GM19193 (cell line): ENCODE measurements around the gene NQO2.

Experiments
- POLR2A ChIP-seq: IDR thresholded peaks from 4 replicates; pipeline ENCODE4 v1.6.1; 2011; ENCODE audit not compliant: insufficient read depth, insufficient read length; ENCODE audit errors: extremely low read depth

The NQO2 gene

DNA sequence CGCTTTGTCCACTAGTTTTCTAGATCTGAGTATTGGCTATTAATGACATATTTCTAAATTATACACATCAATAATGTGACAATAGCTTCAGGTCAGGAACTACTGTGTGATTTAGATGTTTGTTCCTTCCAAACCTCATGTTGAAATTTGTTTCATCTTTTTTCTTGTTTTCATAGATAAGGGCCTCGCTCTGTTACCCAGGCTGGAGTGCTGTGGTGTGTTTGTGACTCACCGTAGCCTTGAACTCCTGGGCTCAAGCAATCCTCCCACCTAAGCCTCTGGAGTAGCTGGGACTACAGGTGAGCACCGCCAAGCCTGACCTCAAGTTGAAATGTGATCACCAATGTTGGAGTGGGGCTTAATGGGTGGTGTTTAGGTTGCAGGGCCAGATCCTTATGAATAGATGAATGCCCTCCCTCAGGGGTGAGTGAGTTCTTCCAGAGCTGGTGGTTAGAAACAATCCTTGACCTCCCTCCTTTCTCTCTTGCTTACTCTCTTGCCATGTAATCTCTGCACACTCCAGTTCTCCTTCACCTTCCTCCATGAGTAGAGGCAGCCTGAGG is 5.9 kb upstream of the NQO2 start:
- no peak for TF ChIP-seq POLR2A

GRCh38 chr6:2998998-2999617 is 586 bp upstream of the NQO2 start:
- TF ChIP-seq POLR2A, result no peak

GRCh38 chr6:3001146-3001772 is 1.6 kb downstream of the NQO2 start:
- no peak for TF ChIP-seq POLR2A

GRCh38 chr6:3001773-3002293 is 2.1 kb downstream of the NQO2 start:
- TF ChIP-seq POLR2A, result no peak

DNA sequence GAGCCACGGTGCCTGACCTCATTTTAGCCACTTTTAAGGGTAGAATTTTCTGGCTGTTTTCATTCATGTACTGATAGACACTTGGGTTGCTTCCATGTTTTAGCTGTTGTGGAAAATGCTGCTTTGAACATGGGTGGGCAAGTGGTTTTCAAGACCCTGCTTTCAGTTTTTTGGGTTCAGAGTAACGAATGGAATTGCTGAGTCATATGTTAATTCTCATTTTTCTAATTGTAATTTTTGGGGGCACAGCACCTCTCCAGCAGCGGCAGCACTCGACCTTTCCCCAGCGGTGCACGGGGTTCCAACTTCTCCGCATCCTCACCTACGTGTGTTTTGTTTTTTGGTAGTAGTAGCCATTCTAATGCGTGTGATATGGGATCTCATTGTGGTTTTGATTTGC is 5.4 kb downstream of the NQO2 start:
- TF ChIP-seq POLR2A, result no peak

GRCh38 chr6:3005874-3006273 is 6.2 kb downstream of the NQO2 start:
- TF ChIP-seq POLR2A, result no peak

DNA sequence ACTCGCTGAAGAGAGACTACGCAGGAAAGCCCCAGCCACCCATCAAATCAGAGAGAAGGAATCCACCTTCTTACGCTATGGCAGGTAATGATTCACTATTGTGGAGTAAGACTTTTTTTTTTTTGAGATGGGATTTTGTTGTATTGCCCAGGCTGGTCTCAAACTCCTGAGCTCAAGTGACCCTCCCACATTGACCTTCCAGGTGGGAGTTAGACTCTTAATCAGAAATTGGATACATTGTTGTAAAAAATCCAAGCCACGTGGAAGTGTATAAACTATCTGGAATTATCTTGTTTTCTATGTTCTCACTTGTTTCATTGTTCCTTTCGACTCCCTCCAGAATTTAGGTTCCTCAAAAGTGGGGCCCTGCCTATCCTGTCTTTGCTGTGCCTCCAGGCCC is 6.8 kb downstream of the NQO2 start:
- TF ChIP-seq POLR2A, result no peak

DNA sequence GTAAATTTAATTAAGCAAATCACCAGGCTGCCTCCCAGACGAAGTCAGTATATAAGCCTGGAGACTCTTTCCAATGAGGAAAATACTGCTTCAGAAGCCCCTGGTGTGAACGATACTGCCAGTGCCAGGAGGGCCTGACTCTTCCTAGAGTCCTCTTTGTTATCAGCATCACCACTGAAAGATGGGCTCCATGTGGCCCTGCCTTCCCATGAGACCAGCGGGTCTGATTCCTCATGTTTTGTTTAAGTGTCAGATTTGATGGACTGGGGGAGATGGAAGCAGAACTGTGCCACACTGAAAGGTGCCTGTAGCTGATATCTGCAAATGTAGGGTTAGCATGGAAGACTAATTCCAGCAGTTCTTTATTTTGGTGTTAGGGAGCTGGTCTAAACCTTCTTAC is 7.9 kb downstream of the NQO2 start:
- TF ChIP-seq POLR2A, result no peak

DNA sequence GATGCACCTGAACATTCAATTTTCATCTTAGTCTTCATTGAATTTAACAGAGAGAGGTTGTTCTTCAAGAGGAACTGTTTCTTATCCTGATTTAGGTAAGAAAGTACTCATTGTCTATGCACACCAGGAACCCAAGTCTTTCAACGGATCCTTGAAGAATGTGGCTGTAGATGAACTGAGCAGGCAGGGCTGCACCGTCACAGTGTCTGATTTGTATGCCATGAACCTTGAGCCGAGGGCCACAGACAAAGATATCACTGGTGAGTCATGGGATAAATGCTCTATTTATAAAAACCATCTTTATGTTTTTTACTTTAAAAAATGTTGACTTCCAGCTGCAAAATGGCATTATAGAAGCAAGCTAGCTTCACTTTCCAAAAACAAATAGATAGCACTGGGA is 10.2 kb downstream of the NQO2 start:
- TF ChIP-seq POLR2A, result no peak

- no peak for TF ChIP-seq POLR2A
These were observed 11.5 kb downstream of the NQO2 start for GRCh38 chr6:3011158-3011557.

DNA sequence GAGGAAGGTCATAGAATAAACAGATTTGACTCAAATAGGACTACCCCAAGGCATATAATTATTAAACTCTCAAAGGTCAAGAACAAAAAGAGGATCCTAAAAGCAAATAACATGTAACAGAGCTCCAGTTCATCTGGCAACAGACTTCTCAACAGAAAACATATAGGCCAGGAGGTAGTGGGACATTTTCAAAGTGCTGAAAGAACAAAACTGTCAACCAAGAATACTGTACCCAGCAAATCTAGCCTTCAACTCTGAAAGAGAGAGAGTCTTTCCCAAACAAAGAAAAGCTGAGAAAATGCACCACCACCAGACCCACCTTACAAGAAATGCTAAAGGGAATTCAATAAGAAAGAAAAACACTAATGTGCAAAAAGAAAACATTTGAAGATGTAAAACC is 11.9 kb downstream of the NQO2 start:
- TF ChIP-seq POLR2A, result no peak

GRCh38 chr6:3013486-3013885 is 13.8 kb downstream of the NQO2 start:
- TF ChIP-seq POLR2A, result no peak

DNA sequence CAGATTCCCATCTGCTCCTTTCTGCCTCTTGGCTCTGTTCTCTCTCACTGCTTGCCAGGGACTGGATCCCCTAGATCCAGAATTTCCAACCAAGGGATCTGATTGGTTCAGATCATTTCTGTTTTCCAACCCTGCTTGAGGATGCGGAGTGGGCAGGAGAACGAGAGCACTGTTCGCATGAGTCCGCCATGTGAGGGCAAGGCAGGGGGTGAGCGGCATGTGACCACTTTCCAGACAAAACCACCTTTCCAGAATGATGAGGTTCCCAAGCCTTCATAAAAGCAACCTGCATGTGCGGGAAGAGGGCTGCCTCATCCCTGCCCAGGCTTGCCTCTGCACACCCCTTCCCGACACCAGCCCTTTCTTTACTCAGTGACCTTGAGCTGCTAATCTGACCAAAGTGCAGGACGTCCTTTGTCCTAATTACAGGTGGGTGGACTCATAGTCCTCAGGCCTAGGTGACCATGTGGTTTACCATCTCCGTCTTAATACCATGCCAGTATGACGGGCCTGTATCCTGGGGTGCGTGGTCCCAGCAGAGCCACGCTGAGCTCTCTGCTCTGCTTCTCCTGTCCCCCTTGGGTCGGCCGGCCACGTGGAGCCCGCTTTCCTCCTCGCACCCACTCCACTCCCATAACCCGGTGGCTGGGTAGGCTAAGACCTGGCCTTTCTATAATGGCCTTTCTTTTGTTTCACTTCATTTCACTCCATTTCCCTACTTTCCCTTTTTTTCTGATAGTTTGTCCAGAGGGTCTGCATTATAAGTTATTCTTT is 14.4 kb downstream of the NQO2 start:
- TF ChIP-seq POLR2A, result no peak

DNA sequence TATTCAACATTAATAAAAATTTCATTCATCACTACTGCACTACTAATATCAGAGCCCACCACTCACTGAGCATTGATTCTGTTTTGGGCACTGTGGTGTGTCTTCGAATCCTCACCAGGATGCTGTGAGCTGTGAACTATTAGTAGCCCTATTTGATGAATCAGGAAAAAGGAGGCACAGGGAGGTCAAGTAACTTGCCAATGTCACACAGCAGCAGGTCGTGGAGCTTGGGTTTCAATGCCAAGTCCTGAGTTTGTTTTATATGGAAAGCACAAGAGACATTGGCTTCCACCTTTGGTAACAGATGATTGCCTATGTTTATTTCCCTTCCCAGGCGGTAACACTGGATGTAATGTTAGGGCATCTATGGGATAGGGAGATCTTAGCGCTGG is 15.0 kb downstream of the NQO2 start:
- TF ChIP-seq POLR2A, result no peak

GRCh38 chr6:3015144-3015543 is 15.4 kb downstream of the NQO2 start:
- TF ChIP-seq POLR2A, result no peak

GRCh38 chr6:3016473-3017280 is 17.0 kb downstream of the NQO2 start:
- no peak for TF ChIP-seq POLR2A

GRCh38 chr6:3017304-3017703 is 17.6 kb downstream of the NQO2 start:
- TF ChIP-seq POLR2A, result no peak
